VCaP (cell line): ENCODE measurements around the gene THG1L.

Experiments used
- H3K27ac ChIP-seq: fragments of 450-650 bp; 2 replicates; pipeline ENCODE4 v1.5.1; 2017
- CTCF ChIP-seq: fragments of 450-650 bp; conservative IDR thresholded peaks from 2 replicates; pipeline ENCODE4 v1.5.1; 2017; ENCODE audit warnings: mild to moderate bottlenecking, moderate library complexity

The THG1L gene

DNA sequence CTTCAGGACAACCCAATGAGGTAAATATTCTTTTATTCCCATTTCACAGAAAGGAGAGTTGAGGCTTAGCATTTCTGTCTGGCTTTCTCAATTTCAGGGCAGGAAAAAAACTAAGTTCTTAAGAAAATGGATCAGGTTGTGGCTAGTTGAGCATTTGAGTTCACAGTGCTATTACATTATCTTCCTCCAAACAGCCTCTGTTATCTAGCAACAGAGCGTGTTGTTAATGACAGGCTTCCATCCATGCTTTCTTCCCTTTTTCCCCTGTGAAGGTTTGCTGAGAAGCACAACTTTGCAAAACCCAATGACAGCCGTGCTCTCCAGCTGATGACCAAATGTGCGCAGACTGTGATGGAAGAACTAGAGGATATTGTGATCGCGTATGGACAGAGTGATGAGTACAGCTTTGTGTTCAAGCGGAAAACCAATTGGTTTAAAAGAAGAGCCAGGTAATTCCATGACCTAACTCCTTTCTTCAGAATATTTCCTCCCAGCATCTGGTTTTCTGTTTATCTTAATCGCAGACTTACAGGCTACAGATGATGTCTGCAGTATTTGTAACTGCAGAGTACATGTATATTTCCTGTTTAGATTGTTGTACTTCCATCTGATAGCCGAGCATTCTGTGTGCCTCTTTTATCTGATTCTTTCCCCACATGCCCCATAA, 1.5 kb downstream of the THG1L start:
- TF ChIP-seq CTCF, result no peak
- H3K27ac ChIP-seq, result peak overlapping the region; percentile 79

DNA sequence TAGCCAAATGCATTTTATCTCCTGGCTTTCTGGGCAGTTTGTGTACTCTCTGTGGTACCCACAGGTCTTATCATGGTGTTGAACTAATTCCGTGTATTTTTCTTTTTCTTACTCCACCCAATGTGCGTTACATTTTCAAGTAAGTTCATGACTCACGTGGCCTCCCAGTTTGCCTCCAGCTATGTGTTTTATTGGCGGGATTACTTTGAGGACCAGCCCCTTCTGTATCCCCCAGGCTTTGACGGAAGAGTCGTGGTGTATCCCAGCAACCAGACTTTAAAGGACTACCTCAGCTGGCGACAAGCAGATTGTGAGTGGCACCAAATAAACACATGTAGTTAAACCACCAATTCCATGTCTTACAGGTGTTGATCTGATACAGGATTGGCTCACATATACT, 3.2 kb downstream of the THG1L start:
- no peak for TF ChIP-seq CTCF
- H3K27ac ChIP-seq, result peak overlapping the region; percentile 79

- no peak for TF ChIP-seq CTCF
- H3K27ac ChIP-seq, result no peak overlapping the region; the same call in 1 of the 2 replicates
Observed at GRCh38 chr5:157735991-157736390, 4.8 kb downstream of the THG1L start.

DNA sequence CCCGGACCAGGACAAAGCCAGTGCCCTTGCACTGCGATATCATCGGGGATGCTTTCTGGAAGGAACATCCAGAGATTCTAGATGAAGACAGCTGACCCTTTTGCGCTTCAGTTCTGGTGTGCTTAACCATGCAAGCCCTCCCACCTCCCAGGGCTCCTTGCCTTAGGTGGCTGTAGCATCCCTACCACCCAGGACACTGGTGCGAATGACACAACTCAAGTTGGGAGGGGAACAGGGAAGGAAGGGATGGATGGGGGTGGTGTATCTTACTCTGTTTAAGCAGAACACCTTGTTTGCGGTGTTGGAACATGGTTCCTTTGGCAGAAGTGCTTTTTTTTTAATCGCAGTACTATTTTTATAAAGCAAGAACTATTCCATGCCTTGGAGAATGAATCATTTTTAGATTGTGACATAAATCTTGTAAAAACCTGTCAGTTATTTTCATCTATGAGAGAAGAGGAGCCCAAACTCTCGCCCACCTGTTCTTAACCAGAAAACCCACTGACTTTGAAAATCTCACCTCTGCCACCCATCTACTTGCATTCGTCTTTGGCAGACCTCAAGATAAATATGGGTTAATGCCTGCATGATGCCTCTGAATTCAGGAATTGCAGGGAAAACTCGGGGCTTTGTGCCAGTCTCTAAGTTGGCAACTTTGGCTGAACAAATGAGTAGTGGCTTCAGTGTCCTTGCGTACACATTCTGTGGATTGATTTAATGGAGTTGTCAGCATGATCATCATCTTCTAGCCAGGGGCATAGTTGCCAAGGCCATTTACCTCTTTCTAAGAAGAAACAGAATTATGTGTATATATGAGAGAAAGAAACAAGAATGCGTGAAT, 8.4 kb downstream of the THG1L start:
- no peak for TF ChIP-seq CTCF
- peak overlapping the region; percentile 76 for H3K27ac ChIP-seq

GRCh38 chr5:157740229-157740610, 9.0 kb downstream of the THG1L start:
- peak overlapping the region; percentile 76 for H3K27ac ChIP-seq
- peak; percentile 73 for TF ChIP-seq CTCF

DNA sequence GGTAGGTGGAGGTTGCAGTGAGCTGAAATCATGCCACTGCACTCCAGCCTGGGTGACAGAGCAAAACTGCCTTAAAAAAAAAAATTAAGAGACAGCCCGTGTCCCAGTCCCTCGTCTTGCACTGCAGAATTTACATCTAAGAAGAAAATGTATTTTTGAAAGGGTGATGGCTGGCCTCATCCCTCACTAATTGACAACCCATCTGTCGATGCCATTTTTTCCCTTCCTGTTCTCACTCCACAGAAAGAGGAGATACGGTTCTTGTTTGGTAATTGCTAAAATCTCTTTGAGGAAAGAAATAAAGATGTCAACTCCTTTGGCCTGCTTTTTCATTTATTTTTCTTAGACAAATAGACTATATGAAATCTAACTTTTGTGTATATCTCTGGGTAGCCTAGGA, 9.9 kb downstream of the THG1L start:
- peak overlapping the region; percentile 76 for H3K27ac ChIP-seq
- no peak for TF ChIP-seq CTCF

- TF ChIP-seq CTCF, result peak; percentile 99
Observed at GRCh38 chr5:157743163-157744050, 12.2 kb downstream of the THG1L start, which contains the start of gene LSM11. Gene LSM11 (plus strand): TSS chr5:157743712. CDS start chr5:157743751, 39 bp downstream.

More at GRCh38 chr5:157743163-157744050, 12.2 kb downstream of the THG1L start, which contains the start of gene LSM11:
- peak within 1 kb of the TSS; percentile 77; the same call in 1 of the 2 replicates for H3K27ac ChIP-seq
